ENCODE results near the gene PKLR.

GRCh38 chr1:155284476-155284875 is 16.8 kb downstream of the PKLR start:
- TF ChIP-seq CTCF (IDR thresholded peaks at IDR 0.05) (no peak), EZH2 (IDR thresholded peaks at IDR 0.05; ENCODE audit: borderline replicate concordance, insufficient read depth, low read depth, low read length, poor library complexity, severe bottlenecking) (no peak)

Measured in B cell (primary cell).